ENCODE results near the gene OR2V2.

OR2V2 gene

GRCh38 chr5:181204113-181204825 is 56.9 kb downstream of the OR2V2 start:
- DNase-seq (ENCODE audit: extremely low spot score), result no peak
- CTCF ChIA-PET, result interaction anchor here (1.0 to 8.2 kb wide), 3 partner anchors 13 to 37 kb away, joined by 3 to 109 read pairs (median 3); no protein-coding TSS in a partner anchor
- POLR2A ChIA-PET, result interaction anchor here (1.2 kb wide), 1 partner anchor 56 kb away, joined by 3 read pairs; the partner anchor contains the start of gene TRIM52
- TF ChIP-seq, protein P1, sequence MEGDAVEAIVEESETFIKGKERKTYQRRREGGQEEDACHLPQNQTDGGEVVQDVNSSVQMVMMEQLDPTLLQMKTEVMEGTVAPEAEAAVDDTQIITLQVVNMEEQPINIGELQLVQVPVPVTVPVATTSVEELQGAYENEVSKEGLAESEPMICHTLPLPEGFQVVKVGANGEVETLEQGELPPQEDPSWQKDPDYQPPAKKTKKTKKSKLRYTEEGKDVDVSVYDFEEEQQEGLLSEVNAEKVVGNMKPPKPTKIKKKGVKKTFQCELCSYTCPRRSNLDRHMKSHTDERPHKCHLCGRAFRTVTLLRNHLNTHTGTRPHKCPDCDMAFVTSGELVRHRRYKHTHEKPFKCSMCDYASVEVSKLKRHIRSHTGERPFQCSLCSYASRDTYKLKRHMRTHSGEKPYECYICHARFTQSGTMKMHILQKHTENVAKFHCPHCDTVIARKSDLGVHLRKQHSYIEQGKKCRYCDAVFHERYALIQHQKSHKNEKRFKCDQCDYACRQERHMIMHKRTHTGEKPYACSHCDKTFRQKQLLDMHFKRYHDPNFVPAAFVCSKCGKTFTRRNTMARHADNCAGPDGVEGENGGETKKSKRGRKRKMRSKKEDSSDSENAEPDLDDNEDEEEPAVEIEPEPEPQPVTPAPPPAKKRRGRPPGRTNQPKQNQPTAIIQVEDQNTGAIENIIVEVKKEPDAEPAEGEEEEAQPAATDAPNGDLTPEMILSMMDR (IDR thresholded peaks at IDR 0.05; ENCODE audit: control extremely low read depth, extremely low read depth, low read depth, missing control alignments), result no peak

- ChIA-PET POLR2A (interaction anchor here (1.2 kb wide), 1 partner anchor 55 kb away, joined by 3 read pairs; the partner anchor contains the start of gene TRIM52), CTCF (interaction anchor here (1.0 to 8.2 kb wide), 2 partner anchors 14 to 36 kb away, joined by 3 to 109 read pairs; no protein-coding TSS in a partner anchor)
- TF ChIP-seq, protein P1 (IDR thresholded peaks at IDR 0.05; ENCODE audit: control extremely low read depth, extremely low read depth, low read depth, missing control alignments), result no peak
- DNase-seq (ENCODE audit: extremely low spot score), result no peak
Observed at GRCh38 chr5:181204826-181205760, 57.7 kb downstream of the OR2V2 start, which contains the start of gene TRIM7. TSS of gene TRIM7 (minus strand) at chr5:181205196. CDS start at chr5:181205110, 86 bp downstream.

DNA sequence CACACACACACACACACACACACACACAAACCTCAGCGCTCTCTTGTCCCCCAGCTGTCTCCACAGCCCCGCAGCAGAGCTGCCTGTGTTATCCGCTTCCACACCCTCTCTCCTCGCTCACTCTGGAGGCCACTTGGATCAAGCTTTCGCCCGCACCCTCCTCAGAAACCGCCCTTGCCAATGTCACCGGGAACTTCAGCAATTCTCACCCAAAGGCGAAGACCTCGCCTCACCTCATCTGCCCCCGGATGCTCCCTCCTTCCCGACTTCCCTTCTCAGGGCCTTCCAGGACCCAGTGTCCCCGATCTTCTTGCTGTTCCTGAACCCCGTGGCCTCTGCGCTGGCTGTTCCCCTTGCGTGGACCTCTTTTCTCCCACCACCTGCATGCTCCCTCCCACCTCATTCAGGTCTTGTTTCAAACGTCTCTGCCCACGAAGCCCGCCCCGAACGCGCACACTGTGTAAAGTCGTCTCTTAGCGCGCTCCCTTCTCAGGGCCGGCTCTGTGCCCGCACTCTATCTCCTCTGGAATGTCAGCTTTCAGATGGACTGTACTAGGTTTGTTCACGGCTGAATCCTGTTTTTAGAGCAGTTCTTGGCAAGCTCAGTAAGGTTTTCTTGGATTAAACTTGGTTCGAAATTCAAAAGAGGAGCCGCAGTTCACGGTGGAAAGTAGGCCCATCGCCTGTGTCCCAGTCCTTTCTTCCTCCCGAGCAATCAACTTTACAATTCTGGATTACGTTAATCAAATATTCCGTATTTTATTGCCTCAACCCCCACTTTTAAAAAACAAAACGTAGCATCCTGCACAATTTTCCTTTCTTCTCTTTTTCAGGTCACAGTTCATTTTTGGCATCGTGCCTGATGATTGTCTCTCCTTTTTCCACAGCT is 58.6 kb downstream of the OR2V2 start:
- TF ChIP-seq, protein P1 (IDR thresholded peaks at IDR 0.05; ENCODE audit: control extremely low read depth, extremely low read depth, low read depth, missing control alignments), result no peak
- CTCF ChIA-PET, result interaction anchor here (1.2 to 8.2 kb wide), 8 partner anchors 8 to 46 kb away, joined by 3 to 109 read pairs (median 8); partner anchors contain the start of gene TRIM41
- no peak for DNase-seq (ENCODE audit: extremely low spot score)
- POLR2A ChIA-PET, result interaction anchor here (0.6 to 1.6 kb wide), 5 partner anchors 8 to 346 kb away, joined by 3 to 8 read pairs (median 4); partner anchors contain the start of gene TRIM52

DNA sequence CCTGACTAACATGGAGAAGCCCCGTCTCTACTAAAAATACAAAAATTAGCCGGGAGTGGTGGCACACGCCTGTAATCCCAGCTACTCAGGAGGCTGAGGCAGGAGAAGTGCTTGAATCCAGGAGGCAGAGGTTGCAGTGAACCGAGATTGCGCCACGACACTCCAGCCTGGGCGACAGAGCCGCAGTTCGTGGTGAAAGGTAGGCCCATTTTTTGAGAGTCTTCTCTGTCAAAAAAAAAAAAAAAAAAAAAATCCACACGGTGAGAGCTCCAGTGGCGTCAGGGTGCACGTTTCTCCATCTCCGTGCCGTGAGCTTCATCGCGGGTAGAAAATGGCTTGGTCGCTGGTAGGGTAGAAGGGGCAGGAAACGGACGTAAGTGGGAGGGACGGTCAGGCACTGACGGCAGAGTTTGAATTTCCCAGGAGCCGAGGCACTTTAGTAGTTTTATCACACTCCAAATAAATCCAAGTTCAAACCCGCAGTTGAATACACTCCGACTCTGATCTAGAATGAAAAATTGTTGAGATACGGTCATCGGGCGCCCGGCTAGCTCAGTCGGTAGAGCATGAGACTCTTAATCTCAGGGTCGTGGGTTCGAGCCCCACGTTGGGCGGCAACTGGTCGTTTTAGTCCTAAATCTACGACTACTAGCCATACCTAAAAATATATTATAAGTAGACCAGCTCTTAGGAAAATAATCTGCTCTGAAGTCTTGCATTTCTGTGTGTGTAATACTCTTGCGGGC is 60.0 kb downstream of the OR2V2 start:
- no peak for DNase-seq (ENCODE audit: extremely low spot score)
- TF ChIP-seq, protein P1 (IDR thresholded peaks at IDR 0.05; ENCODE audit: control extremely low read depth, extremely low read depth, low read depth, missing control alignments), result no peak
- ChIA-PET POLR2A (interaction anchor here (0.6 to 1.6 kb wide), 4 partner anchors 10 to 32 kb away, joined by 3 to 8 read pairs (median 6); no protein-coding TSS in a partner anchor), CTCF (interaction anchor here (1.2 to 8.2 kb wide), 9 partner anchors 9 to 48 kb away, joined by 3 to 109 read pairs (median 7); partner anchors contain the start of gene TRIM41)

GRCh38 chr5:181207960-181208253 is 60.5 kb downstream of the OR2V2 start:
- no peak for DNase-seq (ENCODE audit: extremely low spot score)
- TF ChIP-seq, protein P1 (IDR thresholded peaks at IDR 0.05; ENCODE audit: control extremely low read depth, extremely low read depth, low read depth, missing control alignments), result no peak
- POLR2A ChIA-PET, result interaction anchor here (1.6 kb wide), 1 partner anchor 10 kb away, joined by 7 read pairs; no protein-coding TSS in a partner anchor
- CTCF ChIA-PET, result interaction anchor here (1.3 to 8.2 kb wide), 8 partner anchors 8 to 40 kb away, joined by 3 to 109 read pairs (median 8); partner anchors contain the start of gene TRIM41

Measured in GM10248 (cell line).